IPS DF 6.9 (cell line): Measurements from ENCODE around the gene NMT2.

ENCODE experiments used
- DNase-seq: peaks from one replicate; pipeline ENCODE4 v3.0.0-alpha.2; 2013; ENCODE audit warnings: low read depth, low spot score
- H3K27ac ChIP-seq: one replicate; pipeline ENCODE4 v1.5.1; 2013; ENCODE audit warnings: low read length, control low read depth
- H3K27me3 ChIP-seq: 2 replicates; pipeline ENCODE4 v1.6.1; 2013; ENCODE audit warnings: mild to moderate bottlenecking, low read length; ENCODE audit not compliant: control insufficient read depth, insufficient read depth
- H3K36me3 ChIP-seq: 2 replicates; pipeline ENCODE4 v1.6.1; 2013; ENCODE audit warnings: low read length; ENCODE audit not compliant: control insufficient read depth, insufficient read depth
- H3K4me1 ChIP-seq: 2 replicates; pipeline ENCODE4 v1.6.1; 2013; ENCODE audit warnings: low read length; ENCODE audit not compliant: control insufficient read depth, insufficient read depth
- H3K4me3 ChIP-seq: 2 replicates; pipeline ENCODE4 v1.5.1; 2013; ENCODE audit warnings: mild to moderate bottlenecking, low read length
- H3K9me3 ChIP-seq: 2 replicates; pipeline ENCODE4 v1.6.1; 2013; ENCODE audit warnings: low read length, inconsistent platforms; ENCODE audit not compliant: control insufficient read depth, insufficient read depth
- whole genome bisulfite sequencing: extraction: QIAGEN DNeasy Blood & Tissue Kit; methylation state at CpG from one replicate; pipeline ENCODE4 v1.1.7; 2013; ENCODE audit warnings: mixed read lengths, missing lambda C conversion rate; ENCODE audit not compliant: insufficient read length, insufficient coverage; 5-methylcytosine and 5-hydroxymethylcytosine counted together

NMT2 gene

DNA sequence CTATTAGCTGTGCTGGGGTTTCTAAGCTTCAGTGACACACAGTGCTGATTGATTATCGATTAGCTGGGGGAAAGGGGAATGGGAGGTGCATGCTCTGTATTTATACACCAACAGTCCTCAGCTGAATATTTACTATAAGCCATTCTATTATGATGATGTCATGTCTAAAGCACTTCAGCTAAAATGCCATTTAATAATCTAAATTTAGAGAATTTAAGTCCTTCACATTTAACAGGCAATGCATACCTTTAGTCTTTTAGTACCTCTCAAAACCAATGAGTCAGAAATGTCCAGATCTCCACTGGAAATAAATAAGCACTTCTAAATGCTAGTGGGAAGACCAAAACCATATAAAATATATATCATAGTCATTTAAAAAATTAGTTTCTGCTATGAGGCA is 46.8 kb downstream of the NMT2 start:
- no peak overlapping the region for H3K4me3 ChIP-seq
- WGBS, result no CpG with 5 or more reads among the region's 1 CpG

DNA sequence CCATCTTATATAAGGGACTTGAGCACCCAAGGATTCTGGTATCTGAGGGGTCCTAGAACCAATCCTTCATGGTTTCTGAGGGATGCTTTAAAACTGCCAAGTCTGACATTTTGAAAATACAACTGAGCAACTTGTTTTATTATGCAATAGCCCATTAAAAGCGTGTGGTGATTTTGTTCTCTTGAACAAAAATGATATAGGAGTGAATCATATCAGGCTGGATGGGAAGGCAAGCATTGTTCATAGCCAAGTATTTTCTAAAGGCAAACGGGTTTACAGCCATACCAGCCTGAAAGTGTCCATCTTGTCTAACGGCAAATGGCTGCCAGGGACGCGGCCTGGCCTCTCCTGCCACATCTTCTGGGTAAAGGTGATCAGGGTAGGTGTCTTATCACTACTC is 48.0 kb downstream of the NMT2 start:
- WGBS, result no CpG with 5 or more reads among the region's 5 CpGs
- Histone ChIP-seq H3K36me3 (no peaks in the 10 kb centered on the region), H3K4me1 (no peaks in the 10 kb centered on the region), H3K27me3 (no peaks in the 10 kb centered on the region), H3K27ac (no peak overlapping the region), H3K9me3 (no peaks in the 10 kb centered on the region), H3K4me3 (no peak overlapping the region)
- no peak for DNase-seq

More for the DNA sequence above, 46.8 kb downstream of the NMT2 start:
- Histone ChIP-seq H3K9me3 (no peaks in the 10 kb centered on the region), H3K36me3 (no peaks in the 10 kb centered on the region), H3K27ac (no peak overlapping the region), H3K4me1 (no peaks in the 10 kb centered on the region), H3K27me3 (no peaks in the 10 kb centered on the region)
- no peak for DNase-seq

DNA sequence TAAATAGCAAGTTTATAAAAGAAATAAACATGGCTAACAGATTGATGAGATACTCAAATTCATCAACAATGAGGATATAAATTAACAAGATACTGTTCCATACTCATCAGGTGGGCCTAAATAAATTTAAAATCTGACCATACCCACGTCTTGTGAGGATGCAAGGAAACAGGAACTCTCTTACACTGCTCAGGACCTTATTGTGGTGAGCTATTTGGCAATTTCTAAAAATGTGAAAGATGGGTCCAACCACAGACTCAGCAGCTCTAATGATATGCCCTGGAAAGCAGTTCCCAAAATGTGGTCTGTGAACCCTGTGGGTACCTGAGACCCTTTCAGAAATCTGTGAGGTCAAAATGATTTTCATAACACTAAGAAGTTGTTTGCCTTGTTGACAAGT is 49.9 kb downstream of the NMT2 start:
- no peak for DNase-seq
- H3K36me3 ChIP-seq, result no peaks in the 10 kb centered on the region
- H3K9me3 ChIP-seq, result no peaks in the 10 kb centered on the region
- no peak overlapping the region for H3K27ac ChIP-seq
- H3K4me3 ChIP-seq, result no peak overlapping the region
- no peaks in the 10 kb centered on the region for H3K27me3 ChIP-seq
- WGBS, result no CpG with 5 or more reads among the region's 1 CpG
- H3K4me1 ChIP-seq, result no peaks in the 10 kb centered on the region

DNA sequence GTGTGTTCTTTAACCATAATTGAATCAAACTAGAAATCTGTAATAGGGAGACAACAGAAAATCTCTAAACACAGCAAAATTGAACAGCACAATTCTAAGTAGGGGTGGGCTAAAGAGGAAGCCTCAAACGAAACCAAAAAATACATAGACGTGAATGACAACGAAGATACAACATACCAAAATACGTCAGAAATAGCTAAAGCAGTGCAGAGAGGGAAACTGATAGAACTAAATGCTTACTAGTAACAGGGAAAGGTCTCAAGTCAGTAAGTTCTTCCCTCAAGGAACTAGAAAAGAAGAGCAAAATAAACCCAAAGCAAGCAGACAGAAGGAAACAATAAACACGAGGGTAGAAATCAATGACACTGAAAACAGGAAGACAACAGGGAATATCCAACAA is 52.3 kb downstream of the NMT2 start:
- no peaks in the 10 kb centered on the region for H3K4me1 ChIP-seq
- H3K4me3 ChIP-seq, result no peak overlapping the region
- H3K36me3 ChIP-seq, result no peaks in the 10 kb centered on the region
- DNase-seq, result no peak
- H3K27ac ChIP-seq, result no peak overlapping the region
- no CpG with 5 or more reads among the region's 5 CpGs for WGBS
- H3K9me3 ChIP-seq, result no peaks in the 10 kb centered on the region
- H3K27me3 ChIP-seq, result no peaks in the 10 kb centered on the region

DNA sequence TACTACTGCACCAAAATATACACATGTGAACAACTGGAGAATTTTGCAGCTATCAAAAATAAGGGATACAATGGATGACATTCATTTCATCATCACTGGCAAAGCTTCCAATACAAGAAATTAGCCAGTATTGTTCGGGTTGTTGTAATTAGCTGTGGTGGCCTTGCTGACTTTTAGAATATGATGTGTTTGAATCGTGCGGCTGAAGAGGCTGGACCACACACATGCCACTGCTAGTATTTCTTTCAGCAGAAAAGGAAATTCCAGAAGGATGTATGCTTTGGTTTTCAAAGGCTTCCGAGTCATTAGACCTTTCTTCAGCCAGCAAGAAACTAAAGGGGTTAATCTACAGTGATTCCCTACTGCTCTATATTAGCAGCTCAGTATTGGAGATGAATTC is 54.7 kb downstream of the NMT2 start:
- DNase-seq, result no peak
- no peaks in the 10 kb centered on the region for H3K4me1 ChIP-seq
- no peak overlapping the region for H3K27ac ChIP-seq
- WGBS, result no CpG with 5 or more reads among the region's 4 CpGs
- H3K36me3 ChIP-seq, result no peaks in the 10 kb centered on the region; the same call in 1 of the 2 replicates
- no peaks in the 10 kb centered on the region for H3K9me3 ChIP-seq
- no peak overlapping the region for H3K4me3 ChIP-seq
- H3K27me3 ChIP-seq, result no peaks in the 10 kb centered on the region

DNA sequence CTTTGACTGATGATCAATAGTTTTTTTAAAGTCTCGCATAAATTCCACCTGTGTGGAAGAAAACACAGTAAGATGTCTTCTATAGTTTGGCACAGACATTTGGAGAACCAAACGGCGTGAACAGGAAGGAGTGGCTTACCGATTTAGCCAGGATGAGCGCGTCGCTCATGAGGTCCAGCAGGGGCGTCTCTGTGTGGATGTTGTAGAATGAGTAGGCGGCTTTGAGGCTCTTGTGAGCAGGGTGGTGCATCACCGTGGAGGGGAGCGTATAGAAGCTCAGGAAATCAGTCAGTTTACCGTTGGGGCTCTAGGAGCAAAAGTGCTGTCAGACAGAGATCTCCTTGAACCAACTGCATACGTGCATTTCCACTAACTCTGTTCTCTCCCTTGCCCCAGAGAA is 55.8 kb downstream of the NMT2 start:
- H3K27ac ChIP-seq, result no peak overlapping the region
- no peaks in the 10 kb centered on the region; the same call in 1 of the 2 replicates for H3K36me3 ChIP-seq
- H3K4me3 ChIP-seq, result no peak overlapping the region
- no CpG with 5 or more reads among the region's 13 CpGs for WGBS
- H3K9me3 ChIP-seq, result no peaks in the 10 kb centered on the region
- H3K27me3 ChIP-seq, result no peaks in the 10 kb centered on the region
- DNase-seq, result no peak
- H3K4me1 ChIP-seq, result no peaks in the 10 kb centered on the region

DNA sequence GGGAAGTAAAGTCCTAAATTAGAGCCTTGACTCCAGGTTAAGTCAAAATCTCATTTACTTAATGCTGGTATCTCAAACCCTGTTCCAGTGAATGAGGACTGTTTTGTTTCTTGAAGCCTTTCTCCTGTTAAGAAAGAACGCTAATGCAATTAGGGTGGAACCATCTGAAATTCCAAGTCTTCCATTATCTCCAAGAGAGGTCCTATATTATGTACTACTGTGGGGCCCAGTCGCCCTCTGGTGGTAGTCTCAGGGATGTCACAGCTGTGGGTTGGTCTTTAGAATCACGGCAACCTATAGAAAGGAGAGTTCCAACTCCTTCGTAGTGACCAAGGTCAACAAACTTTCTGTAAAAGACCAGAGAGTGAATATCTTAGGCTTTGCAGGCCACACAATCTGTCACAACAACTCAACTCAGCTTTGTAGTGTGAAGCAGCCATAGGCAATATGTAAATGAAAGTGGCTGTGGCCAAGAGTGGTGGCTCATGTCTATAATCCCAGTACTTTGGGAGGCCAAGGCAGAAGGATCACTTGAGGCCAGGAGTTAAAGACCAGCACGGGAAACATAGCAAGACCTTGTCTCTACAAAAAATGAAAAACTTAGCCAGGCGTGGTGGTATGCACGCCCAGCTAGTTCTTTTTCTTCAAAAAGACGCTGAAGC is 62.0 kb downstream of the NMT2 start:
- no peak for DNase-seq
- Histone ChIP-seq H3K27me3 (no peaks in the 10 kb centered on the region), H3K36me3 (peaks cover 4% of the 10 kb centered on the region; the same call in 1 of the 2 replicates), H3K9me3 (no peaks in the 10 kb centered on the region), H3K4me3 (no peak overlapping the region), H3K4me1 (no peaks in the 10 kb centered on the region), H3K27ac (no peak overlapping the region)
- no CpG with 5 or more reads among the region's 8 CpGs for WGBS

DNA sequence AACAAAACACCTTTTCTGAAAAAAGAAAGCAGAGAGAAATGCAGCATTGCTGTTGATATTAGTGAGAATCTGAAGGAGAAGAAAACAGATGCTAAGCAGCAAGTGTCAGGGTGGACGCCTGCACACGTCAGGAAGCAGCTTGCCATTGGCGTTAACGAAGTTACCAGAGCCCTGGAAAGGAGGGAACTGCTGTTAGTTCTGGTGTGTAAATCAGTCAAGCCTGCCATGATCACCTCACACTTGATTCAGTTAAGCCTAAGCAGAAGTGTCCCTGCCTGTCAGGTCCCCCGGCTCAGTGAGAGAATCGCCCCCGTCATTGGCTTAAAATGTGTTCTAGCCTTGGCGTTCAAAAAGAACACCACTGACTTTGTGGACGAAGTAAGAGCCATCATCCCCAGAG is 65.0 kb downstream of the NMT2 start:
- Histone ChIP-seq H3K9me3 (no peaks in the 10 kb centered on the region), H3K27me3 (no peaks in the 10 kb centered on the region), H3K36me3 (peaks cover 4% of the 10 kb centered on the region; the same call in 1 of the 2 replicates), H3K4me3 (no peak overlapping the region), H3K27ac (no peak overlapping the region), H3K4me1 (no peaks in the 10 kb centered on the region)
- DNase-seq, result no peak
- WGBS, result no CpG with 5 or more reads among the region's 9 CpGs

DNA sequence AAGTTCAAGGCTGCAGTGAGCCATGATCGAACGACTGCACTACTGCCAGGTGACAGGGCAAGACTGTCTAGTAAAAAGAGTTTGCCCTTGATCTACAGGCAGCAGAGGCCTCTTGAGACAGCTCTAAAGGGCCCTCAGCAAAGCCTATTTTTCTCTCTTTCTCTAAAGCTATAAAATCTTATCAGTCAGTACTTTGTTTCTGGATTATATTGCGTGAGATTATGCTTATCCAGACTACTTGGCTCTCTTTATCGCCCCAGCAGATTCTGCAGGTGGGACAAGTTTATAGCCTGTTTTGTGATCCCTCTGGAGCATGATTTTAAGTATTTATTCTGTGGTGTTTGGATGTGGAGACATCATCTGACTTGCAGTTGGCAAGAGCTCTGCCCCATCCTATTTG is 68.6 kb downstream of the NMT2 start:
- Histone ChIP-seq H3K36me3 (peaks cover 4% of the 10 kb centered on the region; the same call in 1 of the 2 replicates), H3K4me1 (no peaks in the 10 kb centered on the region), H3K27me3 (no peaks in the 10 kb centered on the region), H3K9me3 (no peaks in the 10 kb centered on the region), H3K4me3 (no peak overlapping the region), H3K27ac (no peak overlapping the region)
- no CpG with 5 or more reads among the region's 4 CpGs for WGBS
- no peak for DNase-seq

DNA sequence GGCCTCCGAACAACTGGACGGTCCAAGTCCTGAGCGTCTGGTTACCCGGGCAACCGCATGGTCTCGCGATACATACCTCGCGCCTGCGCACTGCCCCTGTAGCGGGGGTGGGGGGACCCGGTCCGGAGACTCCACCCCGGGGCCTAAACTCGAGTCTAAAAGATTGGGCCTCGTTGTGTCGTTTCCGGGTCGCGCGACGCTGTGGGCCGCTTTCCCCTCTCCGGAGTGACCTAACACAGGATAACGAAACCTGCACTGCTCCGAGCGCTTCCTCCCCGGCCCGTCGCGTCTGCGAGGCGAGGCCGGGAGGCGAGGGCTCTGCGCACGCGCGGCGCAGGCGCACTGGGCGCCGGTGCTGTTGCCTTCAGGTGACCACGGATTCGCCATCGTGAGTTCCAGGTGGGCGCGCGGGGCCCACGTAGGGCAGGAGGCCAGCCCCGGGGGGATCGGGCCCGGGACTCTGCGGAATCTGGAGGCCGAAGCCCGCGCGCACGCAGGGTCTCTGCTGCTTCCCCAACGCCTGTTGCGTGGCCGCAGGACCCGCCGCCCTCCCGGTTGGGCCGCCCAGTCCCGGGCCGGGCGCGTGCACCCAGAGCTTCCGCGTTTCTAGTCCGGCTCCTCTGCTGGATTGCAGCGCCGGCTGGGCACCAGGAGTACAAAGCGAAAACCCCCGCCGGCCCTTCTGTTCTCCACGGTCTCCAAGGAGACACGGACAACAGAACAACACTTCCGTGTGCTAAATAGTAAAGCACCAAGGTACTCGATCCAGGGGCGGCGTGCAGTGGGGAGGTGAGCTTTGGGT is 71.3 kb downstream of the NMT2 start, which contains the start of gene RPP38:
Gene RPP38 (plus strand): TSS at position 345 of the 802 bp plus-strand sequence. CDS start 5,960 bp downstream, outside the sequence.
- H3K4me3 ChIP-seq, result peak within 1 kb of the TSS; percentile 92
- WGBS, result no CpG with 5 or more reads among the region's 84 CpGs
- H3K36me3 ChIP-seq, result no peaks in the 10 kb centered on the region
- no peaks in the 10 kb centered on the region for H3K4me1 ChIP-seq
- no peak within 1 kb of the TSS for H3K27ac ChIP-seq
- H3K9me3 ChIP-seq, result no peaks in the 10 kb centered on the region
- no peaks in the 10 kb centered on the region for H3K27me3 ChIP-seq
- no peak for DNase-seq
